ENCODE data around the gene OTX1. TPM values are rescaled to one million over a fixed set of nuclear protein-coding genes. Genes with fewer than 3 reads are reported as not detected.

The OTX1 gene
- total and polyA plus RNA-seq, 10 donors, result 0.23 to 0.37 TPM; not detected in 8

DNA sequence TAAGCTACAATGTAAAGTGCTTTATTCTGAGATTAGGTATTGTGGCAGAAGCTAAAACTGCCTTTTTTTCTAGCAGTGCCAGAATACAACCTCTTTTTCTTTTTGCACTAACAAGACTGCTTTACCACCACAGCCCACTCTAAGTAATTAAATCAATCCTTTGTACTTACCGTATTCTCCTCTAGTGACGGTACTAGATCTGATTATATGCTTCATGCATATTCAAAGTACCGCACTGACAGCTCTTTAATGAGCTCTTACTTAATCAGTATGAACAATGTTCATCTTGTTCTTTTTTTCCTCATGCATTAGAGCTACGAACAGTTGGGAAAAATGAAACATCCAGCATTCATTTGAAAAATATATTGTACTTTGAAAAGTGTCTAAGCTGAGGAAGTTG, 16.1 kb upstream of the OTX1 start:
- Histone ChIP-seq H3K27me3 (replicated peaks in 1 of 7) (no peaks in the 10 kb centered on the region), H3K36me3 (peaks cover 0 to 6% (median 0%) of the 10 kb centered on the region in 6 donors), H3K27ac (no peak overlapping the region), H3K4me1 (no peaks in the 10 kb centered on the region), H3K9me3 (no peaks in the 10 kb centered on the region), H3K4me3 (no peak overlapping the region)
- WGBS, 5 donors, result 94 to 96% (median 95%) methylated on average over 4 of the region's 4 CpGs
- TF ChIP-seq POLR2A (IDR thresholded peaks at IDR 0.05), result no peak
- TF ChIP-seq CTCF (IDR thresholded peaks at IDR 0.05 in 8 of 11, conservative IDR thresholded peaks at IDR 0.05 in 3 of 11), result no peak
- no peak for TF ChIP-seq POLR2AphosphoS5 (IDR thresholded peaks at IDR 0.05)
- no peak for DNase-seq
- intact Hi-C loops (cut with DNase I; ENCODE audit: low total_unique reads), result no loop called here

GRCh38 chr2:63035169-63035568, 15.5 kb upstream of the OTX1 start:
- no peak for DNase-seq
- intact Hi-C loops (cut with DNase I; ENCODE audit: low total_unique reads), result no loop called here
- peaks cover 0 to 6% (median 0%) of the 10 kb centered on the region in 6 donors for H3K36me3 ChIP-seq
- H3K4me3 ChIP-seq, result no peak overlapping the region
- 95 to 97% (median 96%) methylated on average over 2 of the region's 2 CpGs for WGBS, 5 donors
- no peaks in the 10 kb centered on the region for H3K27me3 ChIP-seq (replicated peaks in 1 of 7)
- TF ChIP-seq CTCF (IDR thresholded peaks at IDR 0.05 in 8 of 11, conservative IDR thresholded peaks at IDR 0.05 in 3 of 11), result no peak
- no peak for TF ChIP-seq POLR2AphosphoS5 (IDR thresholded peaks at IDR 0.05)
- TF ChIP-seq POLR2A (IDR thresholded peaks at IDR 0.05), result no peak
- H3K4me1 ChIP-seq, result no peaks in the 10 kb centered on the region
- no peak overlapping the region for H3K27ac ChIP-seq
- H3K9me3 ChIP-seq, result no peaks in the 10 kb centered on the region

GRCh38 chr2:63035660-63036059, 15.0 kb upstream of the OTX1 start:
- intact Hi-C loops (cut with DNase I; ENCODE audit: low total_unique reads), result no loop called here
- Histone ChIP-seq H3K27me3 (replicated peaks in 1 of 7) (no peaks in the 10 kb centered on the region), H3K27ac (no peak overlapping the region), H3K4me1 (no peaks in the 10 kb centered on the region), H3K36me3 (peaks cover 0 to 8% (median 0%) of the 10 kb centered on the region in 6 donors), H3K4me3 (no peak overlapping the region), H3K9me3 (no peaks in the 10 kb centered on the region)
- 95 to 97% (median 96%) methylated on average over 4 of the region's 4 CpGs for WGBS, 5 donors
- DNase-seq, result no peak
- TF ChIP-seq POLR2AphosphoS5 (IDR thresholded peaks at IDR 0.05) (no peak), POLR2A (IDR thresholded peaks at IDR 0.05) (no peak), CTCF (IDR thresholded peaks at IDR 0.05 in 8 of 11, conservative IDR thresholded peaks at IDR 0.05 in 3 of 11) (no peak)

- intact Hi-C loops (cut with DNase I; ENCODE audit: low total_unique reads), result no loop called here
Measured at GRCh38 chr2:63038034-63038433, 12.6 kb upstream of the OTX1 start.

More at GRCh38 chr2:63038034-63038433, 12.6 kb upstream of the OTX1 start:
- WGBS, 5 donors, result 95 to 98% (median 97%) methylated on average over 4 of the region's 4 CpGs
- H3K27me3 ChIP-seq (replicated peaks in 1 of 7), result no peaks in the 10 kb centered on the region
- no peaks in the 10 kb centered on the region for H3K9me3 ChIP-seq
- no peak for DNase-seq
- TF ChIP-seq CTCF (IDR thresholded peaks at IDR 0.05 in 8 of 11, conservative IDR thresholded peaks at IDR 0.05 in 3 of 11) (no peak), POLR2A (IDR thresholded peaks at IDR 0.05) (no peak), POLR2AphosphoS5 (IDR thresholded peaks at IDR 0.05) (no peak)
- H3K36me3 ChIP-seq, result peaks cover 0 to 9% (median 0%) of the 10 kb centered on the region in 6 donors
- no peak overlapping the region for H3K27ac ChIP-seq
- H3K4me1 ChIP-seq, result no peaks in the 10 kb centered on the region
- H3K4me3 ChIP-seq, result no peak overlapping the region

All from spleen (tissue), 11 donors.